K562 (cell line): ENCODE results near the gene SUPT3H. TPM values are rescaled to one million over a fixed set of nuclear protein-coding genes. Genes with fewer than 3 reads are reported as not detected.

ENCODE experiments used
- ATAC-seq: fragments of 200-7000 bp; cut with Tn5 transposase; 3 replicates; pipeline ENCODE4 v1.9.1; 2020; ENCODE audit warnings: moderate library complexity
- BruUV-seq: library from RNA; stranded (reverse); fragments of 400-500 nt; replicated peaks from 2 replicates; lab custom pipeline; 2021; lab: Mats Ljungman, UMichigan
- CTCF ChIA-PET: fragments of 300-600 bp; formaldehyde crosslinking; extraction: SDS; loops from one replicate; lab custom pipeline; 2021; ENCODE audit warnings: low intra/inter-chr PET ratio; lab: Yijun Ruan, JAX
- POLR2A ChIA-PET: fragments of 300-600, 350-650 bp; sonication (Branson Sonifier 250); formaldehyde crosslinking; extraction: SDS; loops from one replicate; lab custom pipeline; 2021; ENCODE audit warnings: antibody characterized with exemption, inconsistent platforms; lab: Yijun Ruan, JAX
- DNase-seq, 4 experiments: peaks; one replicate each; pipeline versions ENCODE4 v3.0.0 to v3.0.0-alpha.2; 2011 to 2018; ENCODE audit warnings: low spot score in 3 of 4, mixed read lengths in 3 of 4; ENCODE audit errors: extremely low read depth in 1 of 4
- FAIRE-seq: peaks from 2 replicates; lab custom pipeline; 2011; peaks lifted over from hg19 to GRCh38; lab: Jason Lieb, UNC
- H2AFZ ChIP-seq: 2 replicates; pipeline ENCODE4 v1.6.0; 2011; ENCODE audit warnings: low read depth, low read length, control low read depth, inconsistent platforms
- H3K27ac ChIP-seq: fragments of 200-600 bp; 3 replicates; pipeline ENCODE4 v1.8.0; 2011; ENCODE audit warnings: low read depth, mild to moderate bottlenecking, control low read depth, inconsistent platforms, low read length, moderate library complexity, mixed read lengths; ENCODE audit errors: extremely low read depth
- H3K27me3 ChIP-seq, 2 experiments: fragments of 300-600 bp in 1 of 2; 2 replicates in 1 of 2; 3 replicates in 1 of 2; pipeline versions ENCODE4 v1.6.0 to v1.8.0; 2011; ENCODE audit warnings: inconsistent platforms in 2 of 2, low read length in 2 of 2, mild to moderate bottlenecking in 1 of 2, mixed read lengths in 1 of 2, moderate library complexity in 1 of 2; ENCODE audit not compliant: control insufficient read depth in 2 of 2, insufficient read depth in 2 of 2
- H3K36me3 ChIP-seq: fragments of 300-600 bp; 3 replicates; pipeline ENCODE4 v1.8.0; 2011; ENCODE audit warnings: mild to moderate bottlenecking, low read length, inconsistent platforms; ENCODE audit not compliant: control insufficient read depth, insufficient read depth
- H3K4me1 ChIP-seq, 2 experiments: fragments of 200-600 bp in 1 of 2; replicated peaks in 1 of 2; 2 replicates in 1 of 2; 3 replicates in 1 of 2; pipeline versions ENCODE4 v1.5.1 to v1.8.0; 2011; ENCODE audit warnings: inconsistent platforms in 2 of 2, low read length in 2 of 2, mild to moderate bottlenecking in 1 of 2, mixed read lengths in 1 of 2, moderate library complexity in 1 of 2; ENCODE audit not compliant: control insufficient read depth in 2 of 2, insufficient read depth in 2 of 2
- H3K4me2 ChIP-seq: 2 replicates; pipeline ENCODE4 v1.6.1; 2011; ENCODE audit warnings: low read length, control low read depth, inconsistent platforms, mixed read lengths; ENCODE audit not compliant: insufficient read depth
- H3K4me3 ChIP-seq: fragments of 200-600 bp; sonication (generic), shearing (Covaris generic); 2 replicates; pipeline ENCODE4 v1.5.1; 2016; ENCODE audit warnings: control low read depth, inconsistent platforms
- H3K79me2 ChIP-seq: fragments of 200-600 bp; 3 replicates; pipeline ENCODE4 v1.8.0; 2011; ENCODE audit warnings: low read length, inconsistent platforms; ENCODE audit not compliant: control insufficient read depth, insufficient read depth
- H3K9ac ChIP-seq, 2 experiments: 2 replicates each; pipeline versions ENCODE4 v1.6.0 to v1.6.1; 2011; ENCODE audit warnings: low read depth in 2 of 2, low read length in 2 of 2, control low read depth in 1 of 2, inconsistent platforms in 1 of 2, mild to moderate bottlenecking in 1 of 2, mixed read lengths in 1 of 2; ENCODE audit not compliant: insufficient read depth in 1 of 2
- H3K9me1 ChIP-seq: one replicate; pipeline ENCODE4 v1.6.0; 2011; ENCODE audit warnings: inconsistent platforms, mild to moderate bottlenecking, low read length, moderate library complexity; ENCODE audit not compliant: control insufficient read depth, insufficient read depth
- H3K9me3 ChIP-seq: replicated peaks from 2 replicates; pipeline ENCODE4 v1.5.1; 2011; ENCODE audit warnings: low read depth, low read length, inconsistent platforms; ENCODE audit not compliant: control insufficient read depth, insufficient read depth
- H4K20me1 ChIP-seq: replicated peaks from 2 replicates; pipeline ENCODE4 v1.6.1; 2011; ENCODE audit warnings: low read length, inconsistent platforms, mixed read lengths; ENCODE audit not compliant: control insufficient read depth, insufficient read depth
- CBX1 ChIP-seq: sonication (generic); IDR thresholded peaks from 2 replicates; pipeline ENCODE4 v1.6.1; 2016; ENCODE audit warnings: antibody characterized with exemption, low read depth, mild to moderate bottlenecking
- CTBP1 ChIP-seq: fragments of 450-650 bp; IDR thresholded peaks from 2 replicates; pipeline ENCODE4 v1.6.1; 2016; ENCODE audit warnings: borderline replicate concordance
- KLF16 ChIP-seq: IDR thresholded peaks from 2 replicates; pipeline ENCODE4 v1.6.1; 2016; ENCODE audit warnings: antibody characterized with exemption
- LCOR ChIP-seq: sonication (generic); formaldehyde crosslinking; IDR thresholded peaks from 2 replicates; pipeline ENCODE4 v1.8.0; 2022; ENCODE audit warnings: mild to moderate bottlenecking, missing genetic modification reagents
- MYC ChIP-seq, 2 experiments: fragments of 250-450 bp in 1 of 2; sonication (Bioruptor Pico) in 1 of 2; IDR thresholded peaks; 2 replicates each; pipeline versions ENCODE4 v1.5.1 to v1.6.1; 2012 to 2021; ENCODE audit warnings: low read depth in 2 of 2, borderline replicate concordance in 1 of 2, improper control_type of control experiment in 1 of 2, low read length in 1 of 2, mild to moderate bottlenecking in 1 of 2, moderate library complexity in 1 of 2
- SP2 ChIP-seq: IDR thresholded peaks from 2 replicates; pipeline ENCODE4 v1.6.1; 2011; ENCODE audit warnings: mild to moderate bottlenecking, low read depth, low read length, moderate library complexity; ENCODE audit not compliant: poor library complexity, severe bottlenecking; ENCODE audit errors: extremely low read depth
- XRCC5 ChIP-seq: fragments of 200-400 bp; formaldehyde crosslinking; IDR thresholded peaks from 2 replicates; pipeline ENCODE4 v1.6.1; 2017; ENCODE audit warnings: low read depth, mild to moderate bottlenecking, low read length
- ZNF347 ChIP-seq: fragments of 450-650 bp; formaldehyde crosslinking; IDR thresholded peaks from 2 replicates; pipeline ENCODE4 v1.4.0; 2020; ENCODE audit warnings: low read depth, mild to moderate bottlenecking, moderate library complexity
- WGBS: fragments of 100-300 bp; shearing (Covaris generic); methylation state at CpG from one replicate; pipeline ENCODE4 v1.1.6; 2016; ENCODE audit warnings: low coverage, mixed read lengths; ENCODE audit not compliant: insufficient coverage; ENCODE audit errors: missing lambda C conversion rate; 5-methylcytosine and 5-hydroxymethylcytosine counted together
- in situ Hi-C: fragments of 300-500 bp; cut with MboI; formaldehyde crosslinking; loops from 4 replicates; pipeline ENCODE4 v1.15.0; 2018; ENCODE audit warnings: inconsistent platforms, mixed read lengths
- intact Hi-C: fragments of 100-400 bp; cut with micrococcal nuclease; formaldehyde crosslinking; loops from 2 replicates; pipeline ENCODE4 v1.14.2; 2022
- polyA plus RNA-seq, 8 experiments: library from polyadenylated mRNA; depleted of rRNA in 4 of 8; stranded (reverse) in 5 of 8; unstranded in 3 of 8; fragments of >200 nt; fragmentation: Nextera tagmentation in 2 of 8; fragmentation: Illumina TruSeq in 1 of 8; extraction: Ambion mirVana in 2 of 8; extraction: Trizol in 1 of 8; gene quantifications; 2 replicates each; pipeline versions ENCODE4 v1.2.1 to v1.2.3, GENCODE V29; 2011 to 2014; ENCODE audit warnings: inconsistent platforms in 1 of 8, missing spikeins in 1 of 8
- total RNA-seq, 7 experiments: library from RNA; depleted of rRNA in 6 of 7; stranded (reverse); fragments of >200 nt in 6 of 7; fragmentation: Illumina TruSeq in 2 of 7; extraction: Trizol in 2 of 7; gene quantifications; 2 replicates each; pipeline versions ENCODE4 v1.2.1 to v1.2.3, GENCODE V29; 2011 to 2021; ENCODE audit warnings: low replicate concordance in 1 of 7
- TF ChIP-seq, protein P1 (sequence below): fragments of 450-650 bp; IDR thresholded peaks from 2 replicates; pipeline ENCODE4 v1.6.1; 2016; ENCODE audit warnings: mild to moderate bottlenecking
- TF ChIP-seq, protein P2 (sequence below): sonication (generic); formaldehyde crosslinking; IDR thresholded peaks from 2 replicates; pipeline ENCODE4 v1.8.1; 2023; ENCODE audit warnings: mild to moderate bottlenecking, missing genetic modification reagents
- TF ChIP-seq, protein P3 (sequence below): fragments of 450-650 bp; IDR thresholded peaks from 2 replicates; pipeline ENCODE4 v1.6.1; 2016; ENCODE audit warnings: low read depth, mild to moderate bottlenecking, moderate library complexity
- TF ChIP-seq, protein P4 (sequence below): sonication (generic); formaldehyde crosslinking; IDR thresholded peaks from 2 replicates; pipeline ENCODE4 v1.8.1; 2023; ENCODE audit warnings: missing genetic modification reagents, mild to moderate bottlenecking, borderline replicate concordance

Gene SUPT3H
- total and polyA plus RNA-seq, 9 of the 15 experiments (the other 6 are each of a cell fraction or from before 2014, with no cell fraction given): 7.2 to 16.3 (median 11.9) TPM

DNA sequence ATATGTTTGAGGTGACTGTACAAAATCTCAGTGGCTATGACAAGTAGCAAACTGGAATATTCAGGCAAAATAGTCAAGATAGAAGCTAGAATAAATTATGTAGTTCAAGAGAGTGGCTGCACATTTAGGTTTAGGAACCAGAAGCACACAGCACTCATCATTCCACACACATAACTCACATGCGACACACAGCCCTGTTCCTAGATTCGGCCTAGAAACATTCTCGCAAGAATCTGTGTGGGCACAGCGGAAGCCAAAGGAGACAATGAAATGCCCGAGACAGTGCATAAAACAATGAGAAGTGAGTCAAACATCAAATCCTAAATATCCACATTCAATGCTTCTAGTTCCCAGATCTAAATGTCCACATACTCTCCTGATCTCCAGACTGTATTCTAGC, 9.5 kb upstream of the SUPT3H start:
- Histone ChIP-seq H3K79me2 (no peaks in the 10 kb centered on the region), H3K9me3 (no peaks in the 10 kb centered on the region), H3K27ac (no peak overlapping the region), H3K36me3 (no peaks in the 10 kb centered on the region), H3K27me3 (no peaks in the 10 kb centered on the region), H3K4me2 (no peak overlapping the region), H3K4me1 (peaks cover 0 to 5% of the 10 kb centered on the region in 2 experiments; a peak in 1 of 5 replicates), H3K9me1 (no peaks in the 10 kb centered on the region), H3K9ac (no peak overlapping the region), H4K20me1 (no peaks in the 10 kb centered on the region), H3K4me3 (no peak overlapping the region), H2AFZ (no peak overlapping the region)
- TF ChIP-seq, protein P1, sequence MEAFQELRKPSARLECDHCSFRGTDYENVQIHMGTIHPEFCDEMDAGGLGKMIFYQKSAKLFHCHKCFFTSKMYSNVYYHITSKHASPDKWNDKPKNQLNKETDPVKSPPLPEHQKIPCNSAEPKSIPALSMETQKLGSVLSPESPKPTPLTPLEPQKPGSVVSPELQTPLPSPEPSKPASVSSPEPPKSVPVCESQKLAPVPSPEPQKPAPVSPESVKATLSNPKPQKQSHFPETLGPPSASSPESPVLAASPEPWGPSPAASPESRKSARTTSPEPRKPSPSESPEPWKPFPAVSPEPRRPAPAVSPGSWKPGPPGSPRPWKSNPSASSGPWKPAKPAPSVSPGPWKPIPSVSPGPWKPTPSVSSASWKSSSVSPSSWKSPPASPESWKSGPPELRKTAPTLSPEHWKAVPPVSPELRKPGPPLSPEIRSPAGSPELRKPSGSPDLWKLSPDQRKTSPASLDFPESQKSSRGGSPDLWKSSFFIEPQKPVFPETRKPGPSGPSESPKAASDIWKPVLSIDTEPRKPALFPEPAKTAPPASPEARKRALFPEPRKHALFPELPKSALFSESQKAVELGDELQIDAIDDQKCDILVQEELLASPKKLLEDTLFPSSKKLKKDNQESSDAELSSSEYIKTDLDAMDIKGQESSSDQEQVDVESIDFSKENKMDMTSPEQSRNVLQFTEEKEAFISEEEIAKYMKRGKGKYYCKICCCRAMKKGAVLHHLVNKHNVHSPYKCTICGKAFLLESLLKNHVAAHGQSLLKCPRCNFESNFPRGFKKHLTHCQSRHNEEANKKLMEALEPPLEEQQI: no peak
- TF ChIP-seq LCOR (CRISPR knock-in tag) (no peak), ZNF347 (CRISPR knock-in tag) (no peak), KLF16 (no peak), SP2 (no peak), CTBP1 (no peak), CBX1 (no peak), XRCC5 (no peak), MYC (IDR thresholded peaks at IDR 0.05; ENCODE audit: low read depth, low read length) (no peak), MYC (CRISPR knock-in tag; IDR thresholded peaks at IDR 0.05; ENCODE audit: borderline replicate concordance, low read depth) (no peak)
- TF ChIP-seq, protein P2, sequence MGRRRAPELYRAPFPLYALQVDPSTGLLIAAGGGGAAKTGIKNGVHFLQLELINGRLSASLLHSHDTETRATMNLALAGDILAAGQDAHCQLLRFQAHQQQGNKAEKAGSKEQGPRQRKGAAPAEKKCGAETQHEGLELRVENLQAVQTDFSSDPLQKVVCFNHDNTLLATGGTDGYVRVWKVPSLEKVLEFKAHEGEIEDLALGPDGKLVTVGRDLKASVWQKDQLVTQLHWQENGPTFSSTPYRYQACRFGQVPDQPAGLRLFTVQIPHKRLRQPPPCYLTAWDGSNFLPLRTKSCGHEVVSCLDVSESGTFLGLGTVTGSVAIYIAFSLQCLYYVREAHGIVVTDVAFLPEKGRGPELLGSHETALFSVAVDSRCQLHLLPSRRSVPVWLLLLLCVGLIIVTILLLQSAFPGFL: no peak
- TF ChIP-seq, protein P3, sequence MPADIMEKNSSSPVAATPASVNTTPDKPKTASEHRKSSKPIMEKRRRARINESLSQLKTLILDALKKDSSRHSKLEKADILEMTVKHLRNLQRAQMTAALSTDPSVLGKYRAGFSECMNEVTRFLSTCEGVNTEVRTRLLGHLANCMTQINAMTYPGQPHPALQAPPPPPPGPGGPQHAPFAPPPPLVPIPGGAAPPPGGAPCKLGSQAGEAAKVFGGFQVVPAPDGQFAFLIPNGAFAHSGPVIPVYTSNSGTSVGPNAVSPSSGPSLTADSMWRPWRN: no peak
- TF ChIP-seq, protein P4, sequence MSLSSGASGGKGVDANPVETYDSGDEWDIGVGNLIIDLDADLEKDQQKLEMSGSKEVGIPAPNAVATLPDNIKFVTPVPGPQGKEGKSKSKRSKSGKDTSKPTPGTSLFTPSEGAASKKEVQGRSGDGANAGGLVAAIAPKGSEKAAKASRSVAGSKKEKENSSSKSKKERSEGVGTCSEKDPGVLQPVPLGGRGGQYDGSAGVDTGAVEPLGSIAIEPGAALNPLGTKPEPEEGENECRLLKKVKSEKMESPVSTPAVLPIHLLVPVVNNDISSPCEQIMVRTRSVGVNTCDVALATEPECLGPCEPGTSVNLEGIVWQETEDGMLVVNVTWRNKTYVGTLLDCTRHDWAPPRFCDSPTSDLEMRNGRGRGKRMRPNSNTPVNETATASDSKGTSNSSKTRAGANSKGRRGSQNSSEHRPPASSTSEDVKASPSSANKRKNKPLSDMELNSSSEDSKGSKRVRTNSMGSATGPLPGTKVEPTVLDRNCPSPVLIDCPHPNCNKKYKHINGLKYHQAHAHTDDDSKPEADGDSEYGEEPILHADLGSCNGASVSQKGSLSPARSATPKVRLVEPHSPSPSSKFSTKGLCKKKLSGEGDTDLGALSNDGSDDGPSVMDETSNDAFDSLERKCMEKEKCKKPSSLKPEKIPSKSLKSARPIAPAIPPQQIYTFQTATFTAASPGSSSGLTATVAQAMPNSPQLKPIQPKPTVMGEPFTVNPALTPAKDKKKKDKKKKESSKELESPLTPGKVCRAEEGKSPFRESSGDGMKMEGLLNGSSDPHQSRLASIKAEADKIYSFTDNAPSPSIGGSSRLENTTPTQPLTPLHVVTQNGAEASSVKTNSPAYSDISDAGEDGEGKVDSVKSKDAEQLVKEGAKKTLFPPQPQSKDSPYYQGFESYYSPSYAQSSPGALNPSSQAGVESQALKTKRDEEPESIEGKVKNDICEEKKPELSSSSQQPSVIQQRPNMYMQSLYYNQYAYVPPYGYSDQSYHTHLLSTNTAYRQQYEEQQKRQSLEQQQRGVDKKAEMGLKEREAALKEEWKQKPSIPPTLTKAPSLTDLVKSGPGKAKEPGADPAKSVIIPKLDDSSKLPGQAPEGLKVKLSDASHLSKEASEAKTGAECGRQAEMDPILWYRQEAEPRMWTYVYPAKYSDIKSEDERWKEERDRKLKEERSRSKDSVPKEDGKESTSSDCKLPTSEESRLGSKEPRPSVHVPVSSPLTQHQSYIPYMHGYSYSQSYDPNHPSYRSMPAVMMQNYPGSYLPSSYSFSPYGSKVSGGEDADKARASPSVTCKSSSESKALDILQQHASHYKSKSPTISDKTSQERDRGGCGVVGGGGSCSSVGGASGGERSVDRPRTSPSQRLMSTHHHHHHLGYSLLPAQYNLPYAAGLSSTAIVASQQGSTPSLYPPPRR: no peak
- no TSS peak for BruUV-seq
- intact Hi-C loops: no loop called here
- in situ Hi-C loops: no loop called here
- 76% methylated on average over 5 of the region's 5 CpGs for WGBS
- DNase-seq: no peak
- ATAC-seq: no peak
- ChIA-PET CTCF (no interaction called here), POLR2A (interaction anchor here (2.8 kb wide), 1 partner anchor 10 kb away, joined by 12 read pairs; the partner anchor contains the start of gene SUPT3H)
- FAIRE-seq: no peak
